ENCODE measurements around the gene TBX18. TPM values are rescaled to one million over a fixed set of nuclear protein-coding genes. Genes with fewer than 3 reads are reported as not detected.

The TBX18 gene
- total and polyA plus RNA-seq, 5 donors: 5.7 to 10.4 (median 9.1) TPM

DNA sequence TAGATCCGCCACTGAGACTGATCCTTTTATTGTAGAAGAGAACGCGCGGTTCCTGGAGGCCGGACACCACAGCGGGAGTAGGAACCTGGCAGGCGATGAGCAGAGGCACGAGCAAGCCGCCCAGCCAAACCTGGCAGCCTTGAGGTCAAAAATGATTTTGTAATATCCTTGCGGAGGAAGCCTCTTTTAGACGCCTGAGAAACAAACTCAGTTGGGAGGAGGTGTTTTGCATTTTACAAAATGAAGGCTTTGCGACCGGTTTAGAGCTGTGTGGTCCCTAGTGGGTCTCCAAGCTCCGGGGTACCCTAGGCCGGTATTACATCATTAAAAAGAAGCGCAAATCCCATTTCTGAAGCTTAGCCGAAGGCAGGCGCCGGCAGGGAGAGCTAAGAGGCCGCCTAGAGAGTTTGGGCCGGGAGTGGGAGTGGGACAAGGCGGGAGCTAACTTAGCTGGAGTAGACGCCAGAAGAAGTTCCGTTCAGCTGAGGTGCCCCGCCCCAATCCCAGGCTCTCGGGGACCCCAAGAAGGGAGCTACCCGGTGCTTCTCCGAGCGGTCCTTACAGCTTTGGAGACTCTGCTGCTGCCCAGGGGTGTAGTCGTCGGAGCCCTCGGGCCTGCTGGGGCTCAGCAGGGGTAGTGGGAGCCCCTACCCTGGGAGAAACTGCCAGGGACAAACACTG is 1.9 kb upstream of the TBX18 start:
- ATAC-seq: no peak
- peak; percentile 71 to 83 (median 72) for DNase-seq
- no peak overlapping the region for H3K27ac ChIP-seq (ENCODE audit: low read length)
- intact Hi-C loops (cut with DNase I): no loop called here
- no peaks in the 10 kb centered on the region for H3K4me1 ChIP-seq (ENCODE audit: control insufficient read depth, insufficient read depth, low read length)
- no peak overlapping the region for H3K4me3 ChIP-seq (ENCODE audit: low read length)
- H3K27me3 ChIP-seq (ENCODE audit: control insufficient read depth, insufficient read depth): no peaks in the 10 kb centered on the region
- H3K9me3 ChIP-seq (ENCODE audit: control insufficient read depth, low read length): no peaks in the 10 kb centered on the region
- WGBS: 28% methylated on average over 32 of the region's 32 CpGs

DNA sequence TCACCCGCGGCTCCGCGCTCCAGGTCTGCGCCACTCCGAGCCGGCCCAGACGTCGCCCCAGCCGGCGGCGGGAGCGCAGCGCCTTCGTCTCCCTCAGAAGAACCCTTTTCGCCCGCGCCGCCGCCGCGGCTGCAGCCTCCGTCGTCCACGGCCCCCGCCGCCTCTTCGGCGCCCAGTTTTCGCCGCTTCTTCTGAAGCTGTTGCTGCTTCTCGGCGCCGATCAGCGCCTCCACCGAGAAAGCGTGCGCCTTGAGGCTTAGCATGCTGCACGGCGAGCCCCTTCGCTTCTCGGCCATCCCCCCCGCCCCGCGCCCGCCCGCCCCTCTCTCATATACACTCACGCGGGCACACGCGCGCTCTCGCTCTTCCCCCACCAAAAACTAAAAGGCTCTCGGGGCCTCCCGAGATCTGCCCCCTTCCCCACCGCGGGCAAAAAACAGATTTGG is 489 bp downstream of the TBX18 start:
- intact Hi-C loops (cut with DNase I): loop anchor here in 1 of 4 donors (5.0 kb wide), 1 partner anchor 337 kb away; no protein-coding TSS in a partner anchor
- ATAC-seq (peak in 1 of 2 donors; percentile 2), DNase-seq (no peak)

DNA sequence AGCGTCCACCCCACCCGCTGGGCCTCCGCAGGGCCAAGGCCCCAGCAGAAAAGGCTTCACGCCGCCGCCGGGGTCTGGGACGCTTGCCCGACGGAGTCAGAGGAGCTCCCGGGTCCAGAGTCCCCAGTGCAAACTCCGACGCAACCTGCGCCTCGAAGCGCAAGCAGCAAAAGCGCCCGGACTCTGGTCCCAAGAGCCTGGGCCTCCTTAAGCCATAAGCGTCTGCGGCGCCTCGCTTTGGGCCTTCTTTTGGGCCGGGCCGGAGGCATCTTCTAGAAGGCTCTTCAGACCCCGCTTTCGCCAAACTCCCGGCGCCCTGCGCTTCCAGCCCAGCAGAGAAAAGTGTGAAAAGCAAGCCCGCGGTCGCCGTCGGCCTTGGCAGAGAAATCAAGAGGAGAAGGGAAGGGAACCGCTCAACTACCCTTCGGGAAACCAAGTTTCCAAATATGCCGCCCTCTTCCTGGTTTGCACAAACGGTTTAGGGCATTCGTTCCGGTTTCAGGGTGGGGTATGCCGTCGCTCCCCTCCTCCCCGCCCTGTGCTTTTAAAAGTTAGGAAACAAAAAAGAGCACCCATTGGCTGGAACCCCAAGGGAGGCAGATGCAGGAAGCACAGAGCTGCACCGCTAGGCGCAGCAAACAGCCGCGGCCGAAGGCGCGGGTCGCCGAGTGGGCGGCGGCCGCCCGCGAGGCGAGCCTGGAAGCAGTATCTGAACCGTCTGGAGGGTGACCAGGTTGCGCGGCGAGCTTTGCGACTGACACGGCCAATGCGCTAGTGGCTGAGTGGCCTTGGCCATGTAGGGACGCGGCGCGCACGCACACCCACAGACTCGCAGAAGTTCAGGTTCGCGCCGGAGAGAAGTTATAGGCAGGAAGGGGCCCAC is 1.2 kb downstream of the TBX18 start:
- ATAC-seq (peak; percentile 53 to 62), DNase-seq (peak; percentile 76 to 88 (median 86))
- peak overlapping the region; percentile 83 for H3K4me3 ChIP-seq (ENCODE audit: low read length)
- no peaks in the 10 kb centered on the region for H3K9me3 ChIP-seq (ENCODE audit: control insufficient read depth, low read length)
- no peaks in the 10 kb centered on the region for H3K4me1 ChIP-seq (ENCODE audit: control insufficient read depth, insufficient read depth, low read length)
- H3K27me3 ChIP-seq (ENCODE audit: control insufficient read depth, insufficient read depth): no peaks in the 10 kb centered on the region
- H3K27ac ChIP-seq (ENCODE audit: low read length): peak overlapping the region; percentile 98
- intact Hi-C loops (cut with DNase I): loop anchor here in 1 of 4 donors (5.0 kb wide), 1 partner anchor 336 kb away; no protein-coding TSS in a partner anchor
- WGBS: 1% methylated on average over 74 of the region's 74 CpGs

More for the DNA sequence above, 489 bp downstream of the TBX18 start:
- Histone ChIP-seq H3K9me3 (ENCODE audit: control insufficient read depth, low read length) (no peaks in the 10 kb centered on the region), H3K27ac (ENCODE audit: low read length) (peak overlapping the region; percentile 98), H3K27me3 (ENCODE audit: control insufficient read depth, insufficient read depth) (no peaks in the 10 kb centered on the region), H3K4me1 (ENCODE audit: control insufficient read depth, insufficient read depth, low read length) (no peaks in the 10 kb centered on the region), H3K4me3 (ENCODE audit: low read length) (peak overlapping the region; percentile 83)
- under 1% methylated on average over 57 of the region's 57 CpGs for WGBS

DNA sequence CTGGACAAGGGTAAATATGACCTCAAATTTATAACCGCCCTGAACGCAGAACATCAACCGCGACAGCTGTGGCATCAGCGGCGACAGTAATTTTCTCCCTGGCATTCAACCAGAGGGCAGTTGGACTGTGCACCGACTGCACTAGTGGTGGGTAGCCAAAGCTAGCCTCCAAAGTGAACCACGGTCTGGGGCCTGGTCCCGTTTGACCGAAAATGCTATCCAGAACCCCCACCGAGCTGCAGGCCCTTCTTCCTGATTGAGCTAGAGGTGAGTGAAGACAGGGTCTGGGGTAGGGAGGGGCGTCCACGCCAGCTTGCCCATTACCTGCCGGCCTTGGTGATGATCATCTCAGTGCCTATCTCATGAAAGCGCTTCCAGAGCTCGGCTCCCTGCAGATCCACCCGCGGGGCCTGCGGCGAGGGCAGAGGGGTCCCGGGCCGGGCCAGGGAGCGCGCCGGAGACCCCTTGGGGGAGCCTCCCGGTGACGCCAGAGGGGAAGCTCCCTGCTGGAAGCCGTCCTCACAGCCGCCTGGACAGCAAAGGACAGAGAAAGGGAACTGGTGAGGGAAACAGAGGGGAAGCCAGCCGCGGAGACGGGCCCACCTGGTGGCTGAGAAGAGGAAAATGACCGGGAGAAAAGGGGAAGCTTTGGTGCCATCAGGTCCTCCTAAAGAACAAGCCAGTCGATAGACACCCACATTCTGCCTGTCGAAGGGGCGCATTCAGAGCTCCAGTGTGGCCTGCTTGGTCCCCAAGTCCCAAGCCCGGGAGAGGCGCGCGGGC is 2.0 kb downstream of the TBX18 start:
- Histone ChIP-seq H3K27ac (ENCODE audit: low read length) (peak overlapping the region; percentile 98), H3K9me3 (ENCODE audit: control insufficient read depth, low read length) (no peaks in the 10 kb centered on the region), H3K4me3 (ENCODE audit: low read length) (peak overlapping the region; percentile 83), H3K4me1 (ENCODE audit: control insufficient read depth, insufficient read depth, low read length) (no peaks in the 10 kb centered on the region), H3K27me3 (ENCODE audit: control insufficient read depth, insufficient read depth) (no peaks in the 10 kb centered on the region)
- ATAC-seq: peak in 1 of 2 donors; percentile 3
- intact Hi-C loops (cut with DNase I): loop anchor here in 1 of 4 donors (5.0 kb wide), 1 partner anchor 335 kb away; no protein-coding TSS in a partner anchor
- DNase-seq: peak; percentile 47 to 77 (median 74)
- whole genome bisulfite sequencing: 3% methylated on average over 40 of the region's 40 CpGs

DNA sequence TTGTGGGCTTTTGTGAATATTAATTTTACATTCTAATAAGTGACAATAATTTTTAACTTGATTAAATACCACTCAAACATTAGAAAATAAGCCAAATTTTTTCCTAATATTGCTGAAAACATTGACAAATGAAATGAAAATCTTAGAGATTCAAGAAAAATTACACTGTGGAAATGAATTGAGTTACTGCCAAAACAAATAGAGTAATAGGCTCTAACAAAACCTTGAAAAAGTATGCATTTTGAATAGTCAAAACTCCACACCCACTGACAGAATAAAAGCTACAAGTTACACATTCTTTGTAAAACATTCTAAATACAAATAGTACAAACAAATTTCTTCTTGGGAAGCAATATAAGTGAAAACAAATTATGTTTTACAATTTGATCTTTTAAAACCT is 5.9 kb downstream of the TBX18 start:
- H3K27me3 ChIP-seq (ENCODE audit: control insufficient read depth, insufficient read depth): no peaks in the 10 kb centered on the region
- no peak overlapping the region for H3K27ac ChIP-seq (ENCODE audit: low read length)

DNA sequence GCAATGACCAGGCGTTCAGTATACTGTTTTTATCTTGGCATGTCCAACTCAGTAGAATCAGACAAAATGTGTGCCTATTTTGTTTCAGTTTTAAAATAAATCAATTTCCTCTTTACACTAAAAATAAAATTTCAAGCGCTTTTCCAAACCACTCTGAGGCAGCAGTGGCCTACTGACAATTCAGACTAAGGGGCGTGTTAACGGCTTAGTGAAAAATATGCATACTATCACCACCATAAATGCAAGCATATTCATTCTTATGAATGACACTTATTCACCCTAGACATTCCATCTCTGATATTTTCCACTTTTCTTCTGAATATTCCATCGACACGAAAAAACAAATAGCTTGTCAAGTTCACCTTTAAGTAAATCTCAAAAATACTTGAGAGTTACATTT is 7.5 kb downstream of the TBX18 start:
- no peaks in the 10 kb centered on the region for H3K4me1 ChIP-seq (ENCODE audit: control insufficient read depth, insufficient read depth, low read length)
- DNase-seq: no peak
- intact Hi-C loops (cut with DNase I): no loop called here
- no peak for ATAC-seq
- H3K4me3 ChIP-seq (ENCODE audit: low read length): peak overlapping the region; percentile 2
- no peak overlapping the region for H3K27ac ChIP-seq (ENCODE audit: low read length)
- no peaks in the 10 kb centered on the region for H3K9me3 ChIP-seq (ENCODE audit: control insufficient read depth, low read length)
- 63% methylated on average over 6 of the region's 6 CpGs for whole genome bisulfite sequencing
- H3K27me3 ChIP-seq (ENCODE audit: control insufficient read depth, insufficient read depth): no peaks in the 10 kb centered on the region

More for the DNA sequence above, 5.9 kb downstream of the TBX18 start:
- DNase-seq (no peak), ATAC-seq (no peak)
- intact Hi-C loops (cut with DNase I): no loop called here
- H3K9me3 ChIP-seq (ENCODE audit: control insufficient read depth, low read length): no peaks in the 10 kb centered on the region
- H3K4me1 ChIP-seq (ENCODE audit: control insufficient read depth, insufficient read depth, low read length): no peaks in the 10 kb centered on the region
- no peak overlapping the region for H3K4me3 ChIP-seq (ENCODE audit: low read length)

DNA sequence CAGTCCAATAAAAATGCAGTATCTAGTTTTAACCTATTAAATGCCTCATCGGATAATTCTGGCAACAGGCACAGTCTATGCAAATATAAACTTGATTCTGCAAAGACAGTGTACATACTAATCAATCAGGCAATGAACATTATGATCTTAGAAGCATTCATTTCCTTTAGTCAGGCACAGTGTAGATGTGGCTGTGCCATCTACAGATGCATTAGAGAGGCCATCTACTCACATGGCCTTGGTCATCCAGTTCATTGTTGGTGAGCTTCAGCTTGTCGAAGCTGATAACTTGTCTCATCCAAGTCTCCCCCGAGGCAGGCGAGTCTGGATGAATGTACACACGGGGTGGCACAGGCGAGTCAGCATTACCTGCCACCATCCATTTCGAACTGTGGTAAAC is 7.9 kb downstream of the TBX18 start:
- intact Hi-C loops (cut with DNase I): no loop called here
- no peaks in the 10 kb centered on the region for H3K4me1 ChIP-seq (ENCODE audit: control insufficient read depth, insufficient read depth, low read length)

DNA sequence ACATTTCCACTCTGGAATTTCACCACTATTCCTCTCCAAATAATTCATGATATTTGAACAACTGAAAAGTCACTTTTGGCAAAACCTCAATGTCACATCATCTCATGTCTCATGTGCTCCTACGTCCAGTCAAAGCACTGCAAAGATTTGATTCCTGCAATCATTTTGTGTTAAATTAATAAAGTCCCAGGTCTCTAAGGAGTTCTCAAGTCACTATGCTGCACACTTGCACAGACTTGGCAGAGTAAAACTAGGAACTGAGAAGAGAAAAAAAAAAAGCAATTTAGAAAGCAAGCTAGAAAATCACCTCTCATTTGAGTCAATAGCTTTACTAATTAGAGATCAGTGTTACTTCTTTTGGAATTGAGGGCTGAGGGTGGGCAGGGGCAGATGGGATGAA is 11.2 kb downstream of the TBX18 start:
- ATAC-seq (peak in 1 of 2 donors; percentile 69), DNase-seq (no peak)
- Histone ChIP-seq H3K9me3 (ENCODE audit: control insufficient read depth, low read length) (no peaks in the 10 kb centered on the region), H3K27me3 (ENCODE audit: control insufficient read depth, insufficient read depth) (no peaks in the 10 kb centered on the region), H3K4me3 (ENCODE audit: low read length) (no peak overlapping the region), H3K4me1 (ENCODE audit: control insufficient read depth, insufficient read depth, low read length) (no peaks in the 10 kb centered on the region), H3K27ac (ENCODE audit: low read length) (no peak overlapping the region)
- 35% methylated on average over 1 of the region's 1 CpG for WGBS
- intact Hi-C loops (cut with DNase I): no loop called here

More for the DNA sequence above, 7.9 kb downstream of the TBX18 start:
- DNase-seq (peak in 1 of 3 donors; percentile 43), ATAC-seq (no peak)
- Histone ChIP-seq H3K27me3 (ENCODE audit: control insufficient read depth, insufficient read depth) (no peaks in the 10 kb centered on the region), H3K27ac (ENCODE audit: low read length) (no peak overlapping the region), H3K4me3 (ENCODE audit: low read length) (no peak overlapping the region), H3K9me3 (ENCODE audit: control insufficient read depth, low read length) (no peaks in the 10 kb centered on the region)
- 65% methylated on average over 7 of the region's 7 CpGs for WGBS

DNA sequence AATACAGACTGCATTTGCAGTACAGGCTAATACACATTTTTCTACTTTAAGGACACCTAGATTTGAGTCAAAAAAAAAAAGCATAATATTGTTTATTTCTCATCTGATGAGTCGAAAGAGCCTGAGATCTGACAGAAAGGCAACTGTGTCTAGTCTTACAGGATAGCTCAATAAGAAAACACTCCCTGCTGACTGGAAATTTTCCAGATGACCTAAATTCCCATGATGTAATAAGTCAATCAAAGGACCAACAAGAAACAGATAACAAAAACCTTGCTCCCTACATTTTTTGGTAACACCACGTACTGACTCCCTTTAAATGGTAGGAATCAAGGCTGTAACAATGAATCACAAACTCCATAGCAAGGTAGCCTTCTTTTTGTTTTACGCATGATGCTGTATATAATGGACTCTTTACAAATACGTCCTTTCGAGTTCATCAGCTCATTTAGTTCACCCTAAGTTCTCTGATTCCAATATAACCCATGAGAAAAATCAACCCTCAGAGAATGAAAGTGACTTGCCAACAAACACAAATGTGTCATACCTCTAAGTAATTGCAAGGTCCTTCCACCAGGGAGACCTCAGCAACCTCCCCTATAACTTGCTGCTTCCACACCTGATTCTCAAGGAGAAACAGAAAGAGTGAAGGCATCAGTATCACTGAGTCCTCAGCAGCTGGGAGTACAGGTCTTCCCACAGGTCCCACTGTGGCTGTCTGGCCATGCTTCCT is 12.1 kb downstream of the TBX18 start:
- no peak overlapping the region for H3K4me3 ChIP-seq (ENCODE audit: low read length)
- peak overlapping the region; percentile 30 for H3K27ac ChIP-seq (ENCODE audit: low read length)
- intact Hi-C loops (cut with DNase I): no loop called here
- H3K9me3 ChIP-seq (ENCODE audit: control insufficient read depth, low read length): no peaks in the 10 kb centered on the region
- H3K27me3 ChIP-seq (ENCODE audit: control insufficient read depth, insufficient read depth): no peaks in the 10 kb centered on the region
- no peak for DNase-seq
- no peaks in the 10 kb centered on the region for H3K4me1 ChIP-seq (ENCODE audit: control insufficient read depth, insufficient read depth, low read length)
- peak; percentile 35 to 36 for ATAC-seq
- WGBS: 57% methylated on average over 5 of the region's 5 CpGs

DNA sequence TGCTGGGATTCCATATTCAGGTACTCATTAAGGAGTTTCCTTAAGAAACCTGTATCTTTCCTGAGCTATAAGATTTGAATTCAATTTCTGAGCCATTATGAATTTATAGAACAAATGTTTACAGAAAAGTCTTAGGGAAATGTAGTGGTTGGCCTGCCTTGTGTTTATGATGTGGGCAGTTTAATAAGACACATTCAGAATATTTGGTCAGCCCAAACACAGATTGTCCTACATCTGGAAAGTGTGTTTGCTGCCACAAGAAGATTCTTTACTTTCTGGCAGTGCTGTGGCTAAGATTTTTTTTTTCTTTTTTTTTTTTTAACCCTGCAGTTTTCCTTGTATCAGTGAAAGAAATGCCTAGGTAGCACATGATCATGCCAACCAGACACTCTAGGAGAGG is 15.2 kb downstream of the TBX18 start:
- Histone ChIP-seq H3K4me1 (ENCODE audit: control insufficient read depth, insufficient read depth, low read length) (no peaks in the 10 kb centered on the region), H3K9me3 (ENCODE audit: control insufficient read depth, low read length) (no peaks in the 10 kb centered on the region), H3K27me3 (ENCODE audit: control insufficient read depth, insufficient read depth) (no peaks in the 10 kb centered on the region), H3K4me3 (ENCODE audit: low read length) (no peak overlapping the region), H3K27ac (ENCODE audit: low read length) (no peak overlapping the region)
- intact Hi-C loops (cut with DNase I): no loop called here
- ATAC-seq (no peak), DNase-seq (no peak)

All from right cardiac atrium (tissue), 5 donors.